ENCODE data around the gene BMPR1B. TPM values are rescaled to one million over a fixed set of nuclear protein-coding genes. Genes with fewer than 3 reads are reported as not detected.

Gene BMPR1B
- total and polyA plus RNA-seq, 2 donors (not counting 1 experiment from before 2014, with no cell fraction given), result not detected

DNA sequence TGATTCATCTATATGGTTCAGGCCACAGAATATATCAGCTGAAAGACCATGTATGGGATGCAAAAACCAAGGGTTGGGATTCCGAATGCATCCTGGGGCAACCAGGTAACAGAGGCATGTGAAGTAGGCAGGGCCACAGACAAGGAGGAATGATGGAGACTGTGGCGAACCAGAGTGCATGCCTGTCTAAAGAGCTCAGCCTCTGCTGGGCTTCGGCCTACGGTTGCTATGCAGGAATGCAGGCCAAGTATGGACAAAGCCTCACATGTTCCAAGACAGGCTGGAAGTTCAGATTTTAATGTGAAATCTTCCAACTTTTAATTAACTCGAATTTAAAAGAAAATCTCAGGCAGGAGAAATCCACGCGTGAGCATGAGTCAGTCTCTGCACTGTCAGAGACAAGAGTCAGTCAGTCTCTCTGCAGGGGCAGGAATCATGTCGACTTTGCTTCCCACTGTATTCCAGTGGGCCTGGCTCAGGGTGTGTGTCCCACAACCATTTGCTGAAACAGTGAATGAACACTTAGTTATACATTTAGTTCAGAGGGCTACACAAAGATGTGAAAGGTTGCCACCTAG is 446.6 kb downstream of the BMPR1B start:
- POLR2A ChIA-PET, result no interaction called here
- no peak for ATAC-seq (ENCODE audit: low read depth)

GRCh38 chr4:95204873-95205272 is 447.1 kb downstream of the BMPR1B start:
- Histone ChIP-seq H3K9me3 (ENCODE audit: control extremely low read depth in 1 of 3, control insufficient read depth in 2 of 3, insufficient read depth in 1 of 3, low read length in 2 of 3) (no peaks in the 10 kb centered on the region), H3K27ac (ENCODE audit: low read length in 2 of 2) (no peak overlapping the region), H3K4me2 (replicated peaks; ENCODE audit: low read depth, low read length, poor library complexity, severe bottlenecking) (no peak overlapping the region), H3K4me1 (ENCODE audit: control insufficient read depth in 2 of 2, insufficient read depth in 2 of 2, low read length in 2 of 2) (no peaks in the 10 kb centered on the region), H3K9ac (ENCODE audit: low read length) (no peak overlapping the region), H3K79me2 (ENCODE audit: control insufficient read depth, insufficient read depth, low read length) (no peaks in the 10 kb centered on the region), H3K36me3 (replicated peaks in 1 of 2; ENCODE audit: control extremely low read depth in 1 of 2, control insufficient read depth in 1 of 2, extremely low read depth in 1 of 2, insufficient read depth in 2 of 2, low read length in 1 of 2) (no peaks in the 10 kb centered on the region), H3K4me3 (ENCODE audit: control extremely low read depth in 1 of 5, extremely low read depth in 1 of 5, insufficient read depth in 1 of 5, low read depth in 2 of 5, low read length in 4 of 5) (no peak overlapping the region), H2AFZ (ENCODE audit: insufficient read depth, low read depth, low read length, poor library complexity, severe bottlenecking) (no peak overlapping the region), H4K20me1 (ENCODE audit: control insufficient read depth, insufficient read depth, low read length, poor library complexity, severe bottlenecking) (no peaks in the 10 kb centered on the region), H3K27me3 (replicated peaks in 1 of 4; ENCODE audit: control extremely low read depth in 1 of 4, control insufficient read depth in 3 of 4, insufficient read depth in 4 of 4, low read length in 3 of 4) (no peaks in the 10 kb centered on the region)
- POLR2A ChIA-PET, result no interaction called here
- Mint-ChIP-seq H3K4me3 (no peak overlapping the region), H3K4me1 (no peaks in the 10 kb centered on the region), H3K27ac (no peak overlapping the region), H3K9me3 (ENCODE audit: insufficient read depth) (no peaks in the 10 kb centered on the region), H3K27me3 (no peaks in the 10 kb centered on the region)
- TF ChIP-seq EZH2 (IDR thresholded peaks at IDR 0.05; ENCODE audit: borderline replicate concordance, insufficient read depth, low read depth, low read length, poor library complexity, severe bottlenecking), result no peak
- no peak for TF ChIP-seq CTCF (IDR thresholded peaks at IDR 0.05)
- ATAC-seq (ENCODE audit: low read depth) (no peak), DNase-seq (no peak)
- intact Hi-C loops (cut with micrococcal nuclease), result no loop called here
- WGBS (ENCODE audit: insufficient coverage), result 0% methylated on average over 1 of the region's 5 CpGs
- CTCF ChIA-PET, result no interaction called here

More for the DNA sequence above, 446.6 kb downstream of the BMPR1B start:
- Histone ChIP-seq H3K9me3 (ENCODE audit: control extremely low read depth in 1 of 3, control insufficient read depth in 2 of 3, insufficient read depth in 1 of 3, low read length in 2 of 3) (no peaks in the 10 kb centered on the region), H3K4me3 (ENCODE audit: control extremely low read depth in 1 of 5, extremely low read depth in 1 of 5, insufficient read depth in 1 of 5, low read depth in 2 of 5, low read length in 4 of 5) (no peak overlapping the region), H3K27ac (ENCODE audit: low read length in 2 of 2) (no peak overlapping the region), H2AFZ (ENCODE audit: insufficient read depth, low read depth, low read length, poor library complexity, severe bottlenecking) (no peak overlapping the region), H3K36me3 (replicated peaks in 1 of 2; ENCODE audit: control extremely low read depth in 1 of 2, control insufficient read depth in 1 of 2, extremely low read depth in 1 of 2, insufficient read depth in 2 of 2, low read length in 1 of 2) (no peaks in the 10 kb centered on the region), H3K79me2 (ENCODE audit: control insufficient read depth, insufficient read depth, low read length) (no peaks in the 10 kb centered on the region), H3K4me1 (ENCODE audit: control insufficient read depth in 2 of 2, insufficient read depth in 2 of 2, low read length in 2 of 2) (no peaks in the 10 kb centered on the region), H3K4me2 (replicated peaks; ENCODE audit: low read depth, low read length, poor library complexity, severe bottlenecking) (no peak overlapping the region), H3K9ac (ENCODE audit: low read length) (no peak overlapping the region), H4K20me1 (ENCODE audit: control insufficient read depth, insufficient read depth, low read length, poor library complexity, severe bottlenecking) (no peaks in the 10 kb centered on the region), H3K27me3 (replicated peaks in 1 of 4; ENCODE audit: control extremely low read depth in 1 of 4, control insufficient read depth in 3 of 4, insufficient read depth in 4 of 4, low read length in 3 of 4) (no peaks in the 10 kb centered on the region)
- intact Hi-C loops (cut with micrococcal nuclease), result no loop called here
- Mint-ChIP-seq H3K27ac (no peak overlapping the region), H3K9me3 (ENCODE audit: insufficient read depth) (no peaks in the 10 kb centered on the region), H3K4me3 (no peak overlapping the region), H3K27me3 (no peaks in the 10 kb centered on the region), H3K4me1 (no peaks in the 10 kb centered on the region)
- WGBS (ENCODE audit: insufficient coverage), result 89% methylated on average over 8 of the region's 8 CpGs
- TF ChIP-seq EZH2 (IDR thresholded peaks at IDR 0.05; ENCODE audit: borderline replicate concordance, insufficient read depth, low read depth, low read length, poor library complexity, severe bottlenecking) (no peak), CTCF (IDR thresholded peaks at IDR 0.05) (no peak)
- CTCF ChIA-PET, result no interaction called here
- no peak for DNase-seq
